Type B pancreatic cell (in vitro differentiated cells): ENCODE data around the gene SLC39A13. TPM values are rescaled to one million over a fixed set of nuclear protein-coding genes. Genes with fewer than 3 reads are reported as not detected.
"Not testable (repeated sequence)": the region's sequence is repeated elsewhere in the genome, so short reads cannot be mapped to it uniquely, and the experiment has no call there.

Source experiments
- DNase-seq: peaks from one replicate; pipeline ENCODE4 v3.0.0; 2021; ENCODE audit warnings: mixed read lengths; ENCODE audit not compliant: unreplicated experiment; ENCODE audit errors: extremely low spot score
- H3K27ac Mint-ChIP-seq: 2 replicates; pipeline ENCODE4 v1.8.0; 2021; ENCODE audit warnings: mild to moderate bottlenecking, mixed read lengths
- H3K27me3 Mint-ChIP-seq: 2 replicates; pipeline ENCODE4 v1.8.0; 2021; ENCODE audit warnings: mixed read lengths
- H3K36me3 Mint-ChIP-seq: 2 replicates; pipeline ENCODE4 v1.8.0; 2021; ENCODE audit warnings: mixed read lengths
- H3K4me1 Mint-ChIP-seq: one replicate; pipeline ENCODE4 v1.8.0; 2021; ENCODE audit warnings: mixed read lengths; ENCODE audit not compliant: unreplicated experiment
- H3K4me3 Mint-ChIP-seq: 2 replicates; pipeline ENCODE4 v1.8.0; 2021; ENCODE audit warnings: mild to moderate bottlenecking, mixed read lengths
- H3K9me3 Mint-ChIP-seq: 2 replicates; pipeline ENCODE4 v1.8.0; 2021; ENCODE audit warnings: mixed read lengths
- total RNA-seq: library from RNA; stranded (reverse); gene quantifications from 2 replicates; pipeline ENCODE4 v1.2.1, GENCODE V29; 2021; ENCODE audit warnings: low replicate concordance
- TF ChIP-seq, protein P1 (sequence below): fragments of 200-600 bp; sonication (generic); conservative IDR thresholded peaks from 2 replicates; pipeline ENCODE4 v1.5.0; 2021; ENCODE audit warnings: antibody characterized with exemption, mild to moderate bottlenecking

Gene SLC39A13
- total RNA-seq, 1 donor from 2014 or later, result 44.8 TPM

DNA sequence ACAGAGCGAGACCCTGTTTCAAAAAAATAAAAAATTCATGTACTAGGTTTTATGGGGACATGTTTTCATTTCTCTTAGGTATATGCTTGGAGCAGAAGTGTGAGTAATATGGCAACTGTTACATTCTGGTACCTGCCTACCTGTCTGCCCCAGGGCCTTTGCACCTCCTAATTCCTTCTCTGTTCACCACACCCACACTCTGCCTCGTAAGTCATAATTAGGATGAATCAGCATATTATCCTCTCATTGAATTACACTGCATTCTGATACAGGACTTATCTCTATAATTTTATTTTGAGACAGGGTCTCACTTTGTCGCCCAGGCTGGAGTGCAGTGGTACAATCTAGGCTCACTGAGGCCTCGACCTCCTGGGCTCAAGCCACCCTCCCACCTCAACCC, 43.6 kb downstream of the SLC39A13 start:
- H3K4me1 Mint-ChIP-seq, result peaks cover 3% of the 10 kb centered on the region
- TF ChIP-seq, protein P1, sequence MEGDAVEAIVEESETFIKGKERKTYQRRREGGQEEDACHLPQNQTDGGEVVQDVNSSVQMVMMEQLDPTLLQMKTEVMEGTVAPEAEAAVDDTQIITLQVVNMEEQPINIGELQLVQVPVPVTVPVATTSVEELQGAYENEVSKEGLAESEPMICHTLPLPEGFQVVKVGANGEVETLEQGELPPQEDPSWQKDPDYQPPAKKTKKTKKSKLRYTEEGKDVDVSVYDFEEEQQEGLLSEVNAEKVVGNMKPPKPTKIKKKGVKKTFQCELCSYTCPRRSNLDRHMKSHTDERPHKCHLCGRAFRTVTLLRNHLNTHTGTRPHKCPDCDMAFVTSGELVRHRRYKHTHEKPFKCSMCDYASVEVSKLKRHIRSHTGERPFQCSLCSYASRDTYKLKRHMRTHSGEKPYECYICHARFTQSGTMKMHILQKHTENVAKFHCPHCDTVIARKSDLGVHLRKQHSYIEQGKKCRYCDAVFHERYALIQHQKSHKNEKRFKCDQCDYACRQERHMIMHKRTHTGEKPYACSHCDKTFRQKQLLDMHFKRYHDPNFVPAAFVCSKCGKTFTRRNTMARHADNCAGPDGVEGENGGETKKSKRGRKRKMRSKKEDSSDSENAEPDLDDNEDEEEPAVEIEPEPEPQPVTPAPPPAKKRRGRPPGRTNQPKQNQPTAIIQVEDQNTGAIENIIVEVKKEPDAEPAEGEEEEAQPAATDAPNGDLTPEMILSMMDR, result no peak

GRCh38 chr11:47453365-47453764, 45.0 kb downstream of the SLC39A13 start:
- no peak overlapping the region for H3K27ac Mint-ChIP-seq
- TF ChIP-seq, protein P1, result no peak
- DNase-seq, result no peak
- no peaks in the 10 kb centered on the region for H3K9me3 Mint-ChIP-seq
- H3K4me1 Mint-ChIP-seq, result peaks cover 3% of the 10 kb centered on the region
- no peaks in the 10 kb centered on the region for H3K27me3 Mint-ChIP-seq
- no peak overlapping the region for H3K4me3 Mint-ChIP-seq
- H3K36me3 Mint-ChIP-seq, result no peaks in the 10 kb centered on the region

More for the DNA sequence above, 43.6 kb downstream of the SLC39A13 start:
- Mint-ChIP-seq H3K36me3 (no peaks in the 10 kb centered on the region), H3K9me3 (no peaks in the 10 kb centered on the region), H3K27ac (no peak overlapping the region), H3K27me3 (no peaks in the 10 kb centered on the region), H3K4me3 (no peak overlapping the region)
- DNase-seq, result no peak

GRCh38 chr11:47454258-47454671, 45.9 kb downstream of the SLC39A13 start:
- TF ChIP-seq, protein P1, result peak; percentile 81
- H3K4me1 Mint-ChIP-seq, DNase-seq, H3K4me3 Mint-ChIP-seq, H3K27me3 Mint-ChIP-seq, H3K9me3 Mint-ChIP-seq, H3K36me3 Mint-ChIP-seq: not testable (repeated sequence)
- H3K27ac Mint-ChIP-seq, result peak overlapping the region; percentile 46

GRCh38 chr11:47460571-47461235, 52.3 kb downstream of the SLC39A13 start:
- H3K9me3 Mint-ChIP-seq, result no peaks in the 10 kb centered on the region
- peaks cover 4% of the 10 kb centered on the region for H3K36me3 Mint-ChIP-seq
- no peaks in the 10 kb centered on the region for H3K4me1 Mint-ChIP-seq
- no peaks in the 10 kb centered on the region for H3K27me3 Mint-ChIP-seq
- TF ChIP-seq, protein P1, result no peak
- no peak overlapping the region for H3K4me3 Mint-ChIP-seq
- DNase-seq, result no peak
- H3K27ac Mint-ChIP-seq, result no peak overlapping the region

DNA sequence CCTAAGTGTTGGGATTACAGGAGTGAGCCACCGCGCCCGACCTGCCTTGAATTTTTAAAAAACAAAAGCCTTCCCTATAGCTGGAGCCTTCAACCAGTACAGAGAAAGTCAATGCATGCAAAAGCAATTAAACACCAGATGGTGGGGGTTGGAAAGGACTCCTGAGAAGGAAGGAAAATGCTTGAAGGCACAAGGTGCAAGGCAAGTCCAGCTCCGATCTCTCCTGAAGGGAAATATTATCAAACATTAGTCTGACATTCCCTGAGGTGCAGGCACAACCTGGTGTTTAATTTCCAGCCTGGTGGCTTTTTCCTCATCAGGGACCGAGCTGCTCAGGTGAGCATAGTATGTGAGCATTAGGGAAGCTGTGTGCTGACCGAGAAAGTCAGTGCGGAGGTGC, 53.5 kb downstream of the SLC39A13 start:
- TF ChIP-seq, protein P1, result no peak
- no peak overlapping the region for H3K27ac Mint-ChIP-seq
- H3K4me3 Mint-ChIP-seq, result no peak overlapping the region
- no peaks in the 10 kb centered on the region for H3K27me3 Mint-ChIP-seq
- H3K9me3 Mint-ChIP-seq, result no peaks in the 10 kb centered on the region
- peaks cover 4% of the 10 kb centered on the region for H3K36me3 Mint-ChIP-seq
- DNase-seq, result no peak
- H3K4me1 Mint-ChIP-seq, result no peaks in the 10 kb centered on the region
